Omental fat pad (tissue), 4 donors: Measurements from ENCODE around the gene TMEM38A. TPM values are rescaled to one million over a fixed set of nuclear protein-coding genes. Genes with fewer than 3 reads are reported as not detected.

ENCODE experiments used
- ATAC-seq: fragments of 150-250 bp; one replicate; pipeline ENCODE4 v1.9.1; 2016; ENCODE audit warnings: mild to moderate bottlenecking, moderate library complexity; ENCODE audit not compliant: low FRiP score
- DNase-seq: peaks from one replicate; pipeline ENCODE4 v3.0.0-alpha.2; 2019; ENCODE audit warnings: low spot score
- CTCF ChIP-seq, 3 donors: fragments of 450-650 bp; IDR thresholded peaks; one replicate each; pipeline ENCODE4 v1.5.1; 2016 to 2017; ENCODE audit warnings: antibody characterized with exemption in 3 of 3, mild to moderate bottlenecking in 3 of 3, moderate library complexity in 2 of 3
- total RNA-seq, 4 donors: library from RNA; depleted of rRNA; stranded (reverse); fragments of >200 nt; gene quantifications; one replicate each; pipeline ENCODE4 v1.1.0, GENCODE V29; 2016

The TMEM38A gene
- total RNA-seq, 4 donors from 2014 or later = 1.4 to 7.6 (median 1.9) TPM

- TF ChIP-seq CTCF (IDR thresholded peaks at IDR 0.05) = no peak
- no peak for DNase-seq
- ATAC-seq = no peak
Observed at GRCh38 chr19:16619457-16619856, 41.5 kb upstream of the TMEM38A start.

GRCh38 chr19:16620018-16620417, 40.9 kb upstream of the TMEM38A start:
- no peak for ATAC-seq
- TF ChIP-seq CTCF (IDR thresholded peaks at IDR 0.05) = no peak
- DNase-seq = no peak

GRCh38 chr19:16620584-16620983, 40.4 kb upstream of the TMEM38A start:
- no peak for DNase-seq
- no peak for TF ChIP-seq CTCF (IDR thresholded peaks at IDR 0.05)
- no peak for ATAC-seq

- DNase-seq = no peak
- TF ChIP-seq CTCF (IDR thresholded peaks at IDR 0.05) = no peak
Observed at GRCh38 chr19:16621165-16621800, 39.7 kb upstream of the TMEM38A start.

DNA sequence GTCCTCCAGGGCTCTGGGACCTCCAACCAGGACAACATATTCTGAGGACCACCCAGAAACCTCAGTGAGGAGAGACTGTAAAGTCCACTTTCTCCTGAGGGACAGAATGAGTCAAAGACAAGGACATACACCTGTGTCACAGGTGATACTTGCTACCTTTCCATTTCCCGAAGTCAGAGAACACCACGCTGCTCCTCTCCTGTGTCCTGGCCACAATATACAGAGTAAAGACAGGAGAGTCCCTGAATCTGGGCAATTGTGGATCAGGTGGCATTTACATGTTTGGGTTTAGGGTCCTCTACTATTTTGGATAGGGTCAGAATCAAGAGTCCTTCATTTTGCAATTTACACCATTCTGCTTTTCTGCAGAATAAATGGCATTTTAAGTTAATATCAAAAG, 37.9 kb upstream of the TMEM38A start:
- DNase-seq (no peak), ATAC-seq (no peak)
- no peak for TF ChIP-seq CTCF (IDR thresholded peaks at IDR 0.05)

More at GRCh38 chr19:16621165-16621800, 39.7 kb upstream of the TMEM38A start:
- no peak for ATAC-seq

GRCh38 chr19:16623576-16623975, 37.4 kb upstream of the TMEM38A start:
- TF ChIP-seq CTCF (IDR thresholded peaks at IDR 0.05) = no peak
- ATAC-seq (no peak), DNase-seq (no peak)

DNA sequence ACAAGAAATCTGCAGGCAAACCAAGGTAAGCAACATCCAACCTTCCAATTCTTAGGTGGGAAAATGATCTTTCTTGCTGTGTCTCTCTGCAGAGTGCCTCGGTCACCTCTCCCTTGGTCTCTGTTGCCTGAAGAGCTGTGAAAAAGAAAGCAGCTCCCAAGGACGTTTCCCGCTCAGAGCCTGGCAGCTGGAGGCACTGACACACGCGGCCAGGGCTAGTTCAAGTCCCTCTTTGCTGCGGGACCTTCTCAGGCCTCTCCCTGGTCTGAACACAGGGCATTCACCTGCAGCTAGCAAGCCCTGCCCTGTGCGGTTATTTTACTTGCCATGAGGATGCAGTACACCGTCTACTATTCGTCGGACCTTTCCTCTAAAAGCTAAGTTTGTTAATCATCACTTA, 36.7 kb upstream of the TMEM38A start:
- TF ChIP-seq CTCF (IDR thresholded peaks at IDR 0.05) = no peak
- ATAC-seq = no peak
- no peak for DNase-seq
